NCI-H1694 (cell line): ENCODE results near the gene ADGRG7.

ENCODE experiments used
- DNase-seq: peaks from one replicate; lab custom pipeline; 2025; lab: John Stamatoyannopoulos, UW

The ADGRG7 gene

GRCh38 chr3:100698736-100699135 lies 89.3 kb downstream of the ADGRG7 start:
- DNase-seq: no peak

- DNase-seq: no peak
Observed at GRCh38 chr3:100700708-100701107, 91.3 kb downstream of the ADGRG7 start.

- no peak for DNase-seq
Observed at GRCh38 chr3:100702082-100702979, 92.9 kb downstream of the ADGRG7 start.

GRCh38 chr3:100702980-100703345 lies 93.6 kb downstream of the ADGRG7 start:
- no peak for DNase-seq

- no peak for DNase-seq
Observed at GRCh38 chr3:100703865-100704264, 94.5 kb downstream of the ADGRG7 start.

- DNase-seq: no peak
Observed at GRCh38 chr3:100706365-100706764, 97.0 kb downstream of the ADGRG7 start.

DNA sequence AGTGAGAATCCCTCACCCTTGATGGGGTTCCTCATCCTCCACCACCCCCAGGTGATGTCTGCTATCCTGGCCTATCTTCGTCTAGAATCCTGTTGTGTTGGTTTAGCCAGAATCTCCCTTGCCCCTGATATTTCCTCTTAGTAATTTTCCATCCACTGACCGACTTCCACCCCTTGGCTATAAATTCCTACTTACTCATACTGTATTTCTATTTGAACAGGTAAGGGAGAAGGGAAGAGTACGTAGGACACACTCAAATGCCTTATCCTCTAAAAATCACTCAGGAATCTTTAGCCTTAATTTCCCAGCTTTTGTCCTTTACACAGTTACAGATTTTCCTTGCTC lies 99.2 kb downstream of the ADGRG7 start:
- no peak for DNase-seq

- peak; percentile 98 for DNase-seq
Observed at GRCh38 chr3:100708989-100709841, 99.8 kb downstream of the ADGRG7 start, which contains the start of gene TFG. TSS of gene TFG (plus strand) at chr3:100709494. CDS start at chr3:100713686, 4,192 bp downstream.

- DNase-seq: peak; percentile 21
Observed at GRCh38 chr3:100709842-100710260, 100.5 kb downstream of the ADGRG7 start.

DNA sequence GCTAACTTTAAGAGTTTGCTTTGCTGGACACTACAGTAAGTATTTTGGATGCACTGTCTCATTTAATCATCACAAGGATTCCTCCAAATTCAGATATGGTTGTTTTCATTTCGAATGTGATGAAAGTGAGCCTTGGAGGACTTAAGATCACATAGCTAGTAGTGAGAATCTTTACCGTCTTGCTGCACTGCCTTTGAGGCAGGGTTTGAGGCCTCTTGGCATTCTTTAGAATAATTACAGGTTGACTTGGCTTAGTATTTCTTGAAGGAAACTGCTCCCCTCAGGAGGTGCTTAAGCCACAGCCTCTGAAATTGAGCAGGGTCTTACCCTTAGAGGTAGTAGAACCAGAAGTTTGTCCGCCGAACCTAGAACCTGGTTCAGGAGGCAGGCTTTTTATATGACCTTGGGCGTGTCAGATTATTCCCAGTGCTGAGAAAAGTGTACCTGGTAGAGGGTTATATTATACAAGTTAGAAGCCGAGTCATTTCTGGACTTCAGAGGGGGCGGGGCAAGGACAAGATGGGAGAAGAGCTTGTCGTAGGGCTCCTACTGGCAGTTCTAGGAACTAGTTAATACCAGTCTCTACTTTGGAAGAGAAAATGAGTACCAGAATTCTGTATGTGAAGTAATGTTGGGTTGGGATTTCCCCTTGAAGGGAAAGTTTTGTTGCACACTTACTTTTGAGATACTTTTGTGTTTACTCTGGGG lies 101.0 kb downstream of the ADGRG7 start:
- no peak for DNase-seq

GRCh38 chr3:100715176-100715575 lies 105.8 kb downstream of the ADGRG7 start:
- DNase-seq: no peak

- DNase-seq: no peak
Observed at GRCh38 chr3:100717063-100717462, 107.7 kb downstream of the ADGRG7 start.

- DNase-seq: no peak
Observed at GRCh38 chr3:100717637-100718487, 108.5 kb downstream of the ADGRG7 start.

DNA sequence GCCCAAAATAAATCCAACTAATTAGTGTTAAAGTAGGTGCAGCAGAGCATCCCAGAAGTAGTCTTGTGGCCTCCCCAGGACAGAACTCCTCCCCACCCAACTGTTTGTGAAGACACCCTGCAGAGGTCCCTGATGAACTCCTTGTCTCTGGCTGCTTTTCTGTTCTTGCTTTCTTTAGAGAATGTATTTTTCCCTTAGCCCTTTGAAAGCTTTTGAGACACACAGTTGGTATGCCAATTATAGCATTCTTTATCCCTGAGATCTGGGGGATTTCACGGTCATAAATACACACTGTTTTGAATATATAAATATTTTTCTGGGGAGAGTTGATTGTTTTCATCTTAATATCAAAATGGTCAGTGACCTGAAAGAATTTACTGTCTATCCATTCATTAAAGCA lies 109.7 kb downstream of the ADGRG7 start:
- no peak for DNase-seq

GRCh38 chr3:100720426-100720825 lies 111.0 kb downstream of the ADGRG7 start:
- no peak for DNase-seq

- no peak for DNase-seq
Observed at GRCh38 chr3:100725935-100726513, 116.6 kb downstream of the ADGRG7 start.

DNA sequence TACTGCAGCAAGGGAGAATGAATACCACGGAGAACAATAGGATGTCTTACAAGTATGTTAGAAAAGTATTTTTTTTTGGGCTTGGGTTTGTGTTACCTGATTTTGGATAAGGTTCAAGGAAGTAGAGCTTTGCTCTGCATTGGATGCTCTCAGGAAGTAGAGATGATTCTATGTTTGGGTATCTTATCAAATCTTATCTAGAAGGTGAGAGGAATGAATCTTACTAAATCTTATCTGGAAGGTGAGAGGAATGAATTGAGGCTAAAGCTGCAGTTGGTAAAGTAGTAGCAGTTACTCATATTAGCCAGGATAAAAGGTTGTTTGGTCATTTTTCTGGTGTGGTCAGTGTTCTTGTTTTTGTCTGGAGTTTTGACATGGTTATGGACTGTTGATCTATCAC lies 117.3 kb downstream of the ADGRG7 start:
- no peak for DNase-seq

GRCh38 chr3:100730524-100730923 lies 121.1 kb downstream of the ADGRG7 start:
- DNase-seq: no peak

- no peak for DNase-seq
Observed at GRCh38 chr3:100732435-100732834, 123.0 kb downstream of the ADGRG7 start.

DNA sequence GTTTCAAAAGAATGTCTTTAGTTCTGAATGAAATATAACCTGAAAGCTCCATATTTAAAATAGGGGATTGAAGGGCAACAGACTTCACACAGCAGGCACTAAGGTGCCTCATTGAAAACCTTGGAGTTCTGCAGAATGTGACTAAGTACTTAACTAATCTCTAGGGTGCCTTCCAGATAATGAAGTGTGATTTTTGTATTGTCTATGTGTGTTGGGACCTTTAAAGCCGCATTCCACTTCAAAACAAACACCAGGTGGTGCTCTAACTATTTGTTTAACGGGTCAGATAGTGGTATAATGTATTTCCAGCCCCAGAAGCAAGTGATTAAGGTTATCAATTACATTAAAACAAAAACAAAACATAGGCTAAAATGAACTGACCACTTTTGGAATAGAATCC lies 127.9 kb downstream of the ADGRG7 start:
- DNase-seq: no peak

- no peak for DNase-seq
Observed at GRCh38 chr3:100740207-100740606, 130.8 kb downstream of the ADGRG7 start.
